Neuronal stem cell (in vitro differentiated cells): ENCODE measurements around the gene MAP3K4.

ENCODE experiments used
- DNase-seq: peaks from one replicate; pipeline ENCODE4 v3.0.0-alpha.2; 2013; ENCODE audit warnings: low spot score
- H2AFZ ChIP-seq: one replicate; pipeline ENCODE4 v1.6.1; 2013; ENCODE audit warnings: mild to moderate bottlenecking, low read length, inconsistent platforms
- H2AK5ac ChIP-seq: 2 replicates; pipeline ENCODE4 v1.6.1; 2013; ENCODE audit warnings: low read depth, mild to moderate bottlenecking, inconsistent platforms, low read length, moderate library complexity, mixed read lengths
- H2BK120ac ChIP-seq: 2 replicates; pipeline ENCODE4 v1.6.1; 2013; ENCODE audit warnings: low read depth, mild to moderate bottlenecking, inconsistent platforms, low read length, moderate library complexity, mixed read lengths
- H2BK12ac ChIP-seq: one replicate; pipeline ENCODE4 v1.6.1; 2013; ENCODE audit warnings: low read length, inconsistent platforms
- H2BK15ac ChIP-seq: 2 replicates; pipeline ENCODE4 v1.6.1; 2013; ENCODE audit warnings: mild to moderate bottlenecking, low read length, inconsistent platforms, mixed read lengths
- H2BK5ac ChIP-seq: one replicate; pipeline ENCODE4 v1.6.1; 2013; ENCODE audit warnings: inconsistent platforms, mild to moderate bottlenecking, low read length, moderate library complexity
- H3K14ac ChIP-seq: one replicate; pipeline ENCODE4 v1.6.1; 2013; ENCODE audit warnings: low read length, inconsistent platforms
- H3K18ac ChIP-seq: 2 replicates; pipeline ENCODE4 v1.6.1; 2013; ENCODE audit warnings: low read length, inconsistent platforms
- H3K23ac ChIP-seq: 2 replicates; pipeline ENCODE4 v1.6.1; 2013; ENCODE audit warnings: low read depth, mild to moderate bottlenecking, mixed read lengths, low read length, inconsistent platforms; ENCODE audit not compliant: poor library complexity
- H3K27ac ChIP-seq: replicated peaks from 3 replicates; pipeline ENCODE4 v1.5.1; 2013; ENCODE audit warnings: low read length, inconsistent platforms
- H3K27me3 ChIP-seq, 3 experiments: 2 replicates each; pipeline ENCODE4 v1.6.1; 2013; ENCODE audit warnings: low read length in 3 of 3, mild to moderate bottlenecking in 2 of 3, inconsistent platforms in 1 of 3, low read depth in 1 of 3, mixed read lengths in 1 of 3, moderate library complexity in 1 of 3; ENCODE audit not compliant: control insufficient read depth in 3 of 3, insufficient read depth in 3 of 3
- H3K36me3 ChIP-seq, 2 donors: replicated peaks in 1 of 2; 2 replicates each; pipeline ENCODE4 v1.6.1; 2013; ENCODE audit warnings: low read length in 2 of 2; ENCODE audit not compliant: control insufficient read depth in 2 of 2, insufficient read depth in 2 of 2
- H3K4ac ChIP-seq: 2 replicates; pipeline ENCODE4 v1.6.1; 2013; ENCODE audit warnings: inconsistent platforms, mild to moderate bottlenecking, low read length, moderate library complexity
- H3K4me1 ChIP-seq, 2 donors: 1 replicate in 1 of 2; 2 replicates in 1 of 2; pipeline ENCODE4 v1.6.1; 2013; ENCODE audit warnings: low read length in 2 of 2, low read depth in 1 of 2; ENCODE audit not compliant: control insufficient read depth in 2 of 2, insufficient read depth in 1 of 2
- H3K4me2 ChIP-seq: one replicate; pipeline ENCODE4 v1.6.1; 2013; ENCODE audit warnings: mild to moderate bottlenecking, low read length, inconsistent platforms; ENCODE audit not compliant: insufficient read depth, poor library complexity, severe bottlenecking
- H3K4me3 ChIP-seq, 2 donors: 2 replicates each; pipeline ENCODE4 v1.5.1; 2013; ENCODE audit warnings: low read length in 2 of 2, mild to moderate bottlenecking in 2 of 2, inconsistent platforms in 1 of 2, moderate library complexity in 1 of 2
- H3K79me1 ChIP-seq: one replicate; pipeline ENCODE4 v1.6.1; 2013; ENCODE audit warnings: low read depth, mild to moderate bottlenecking, inconsistent platforms, low read length, moderate library complexity
- H3K9ac ChIP-seq: one replicate; pipeline ENCODE4 v1.6.1; 2013; ENCODE audit warnings: mild to moderate bottlenecking, low read depth, low read length, inconsistent platforms; ENCODE audit not compliant: poor library complexity
- H3K9me3 ChIP-seq, 2 donors: replicated peaks in 1 of 2; 2 replicates each; pipeline versions ENCODE3 to v1.6.1; 2013; ENCODE audit warnings: low read length in 2 of 2, mild to moderate bottlenecking in 2 of 2, inconsistent platforms in 1 of 2, low read depth in 1 of 2, mixed read lengths in 1 of 2, moderate library complexity in 1 of 2; ENCODE audit not compliant: control insufficient read depth in 2 of 2, insufficient read depth in 1 of 2
- H4K8ac ChIP-seq: one replicate; pipeline ENCODE4 v1.6.1; 2013; ENCODE audit warnings: low read depth, mild to moderate bottlenecking, inconsistent platforms, low read length, moderate library complexity
- H4K91ac ChIP-seq: one replicate; pipeline ENCODE4 v1.6.1; 2013; ENCODE audit warnings: low read length, low read depth, mild to moderate bottlenecking, inconsistent platforms; ENCODE audit not compliant: poor library complexity
- WGBS, 2 donors: extraction: QIAGEN DNeasy Blood & Tissue Kit; methylation state at CpG; one replicate each; pipeline ENCODE4 v1.1.7; 2013; ENCODE audit warnings: missing lambda C conversion rate in 2 of 2, mixed read lengths in 1 of 2; ENCODE audit not compliant: insufficient read length in 2 of 2, insufficient replicate concordance in 1 of 2; ENCODE audit errors: extremely low coverage in 2 of 2; 5-methylcytosine and 5-hydroxymethylcytosine counted together

The MAP3K4 gene

GRCh38 chr6:161091972-161092701 is 100.6 kb downstream of the MAP3K4 start:
- no peak for DNase-seq
- no peak overlapping the region for H4K91ac ChIP-seq
- H2BK120ac ChIP-seq: no peak overlapping the region
- H3K4ac ChIP-seq: no peak overlapping the region
- H2AK5ac ChIP-seq: no peak overlapping the region
- H3K79me1 ChIP-seq: no peaks in the 10 kb centered on the region
- H3K4me3 ChIP-seq: no peak overlapping the region
- H3K23ac ChIP-seq: no peak overlapping the region
- no peak overlapping the region for H3K14ac ChIP-seq
- H2BK5ac ChIP-seq: no peak overlapping the region
- H3K4me2 ChIP-seq: no peak overlapping the region
- no CpG with 5 or more reads among the region's 6 CpGs for WGBS, 2 donors
- no peak overlapping the region for H4K8ac ChIP-seq
- H3K27me3 ChIP-seq: no peaks in the 10 kb centered on the region
- H2BK15ac ChIP-seq: no peak overlapping the region
- no peak overlapping the region for H3K27ac ChIP-seq
- H3K18ac ChIP-seq: no peak overlapping the region
- H3K4me1 ChIP-seq: no peaks in the 10 kb centered on the region
- no peak overlapping the region for H2AFZ ChIP-seq
- H2BK12ac ChIP-seq: no peak overlapping the region
- no peaks in the 10 kb centered on the region for H3K9me3 ChIP-seq
- peaks cover 24 to 100% of the 10 kb centered on the region in 2 donors for H3K36me3 ChIP-seq
- no peak overlapping the region for H3K9ac ChIP-seq

GRCh38 chr6:161094955-161095354 is 103.4 kb downstream of the MAP3K4 start:
- Histone ChIP-seq H3K14ac (no peak overlapping the region), H2BK5ac (no peak overlapping the region), H3K27ac (no peak overlapping the region), H2BK12ac (no peak overlapping the region), H2BK15ac (no peak overlapping the region), H3K27me3 (no peaks in the 10 kb centered on the region), H3K4me1 (no peaks in the 10 kb centered on the region), H3K4me2 (no peak overlapping the region), H3K9me3 (no peaks in the 10 kb centered on the region), H4K8ac (no peak overlapping the region), H4K91ac (no peak overlapping the region), H3K79me1 (no peaks in the 10 kb centered on the region), H3K23ac (no peak overlapping the region), H2AK5ac (no peak overlapping the region), H3K4me3 (no peak overlapping the region), H3K4ac (no peak overlapping the region), H3K9ac (no peak overlapping the region), H3K18ac (no peak overlapping the region), H3K36me3 (peaks cover 16 to 99% of the 10 kb centered on the region in 2 donors), H2AFZ (no peak overlapping the region), H2BK120ac (no peak overlapping the region)
- no CpG with 5 or more reads among the region's 5 CpGs for WGBS, 2 donors
- DNase-seq: no peak

DNA sequence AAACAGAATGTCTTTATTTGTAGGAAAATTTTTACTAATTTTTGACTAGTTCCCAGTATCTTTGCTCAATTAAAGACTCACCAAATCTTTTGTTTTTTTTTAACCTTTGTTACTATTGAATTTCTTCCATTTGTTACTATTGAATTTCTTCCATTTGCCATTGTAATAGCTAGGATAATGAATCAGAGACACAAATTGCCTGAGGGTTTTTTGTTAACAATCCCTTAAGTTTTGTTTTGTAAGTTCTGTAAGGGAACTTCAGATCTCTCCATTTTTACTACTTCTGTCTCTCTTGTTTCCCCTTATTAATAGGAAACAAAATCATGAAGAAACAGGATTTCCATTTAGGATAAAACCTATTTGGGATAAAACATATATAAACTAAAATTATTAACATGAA is 104.3 kb downstream of the MAP3K4 start:
- no peak for DNase-seq
- Histone ChIP-seq H3K4ac (no peak overlapping the region), H3K36me3 (peaks cover 17 to 98% of the 10 kb centered on the region in 2 donors)

GRCh38 chr6:161100072-161100471 is 108.5 kb downstream of the MAP3K4 start:
- no peaks in the 10 kb centered on the region for H3K9me3 ChIP-seq
- H3K14ac ChIP-seq: no peak overlapping the region
- no peak overlapping the region for H2AFZ ChIP-seq
- H4K8ac ChIP-seq: no peak overlapping the region
- no peak overlapping the region for H2BK12ac ChIP-seq
- peaks cover 22 to 98% of the 10 kb centered on the region in 2 donors for H3K36me3 ChIP-seq
- H3K4me2 ChIP-seq: no peak overlapping the region
- H3K27ac ChIP-seq: no peak overlapping the region
- H3K23ac ChIP-seq: no peak overlapping the region
- H3K18ac ChIP-seq: no peak overlapping the region
- no peak overlapping the region for H3K9ac ChIP-seq
- H4K91ac ChIP-seq: no peak overlapping the region
- no peak overlapping the region for H3K4ac ChIP-seq
- no peaks in the 10 kb centered on the region for H3K79me1 ChIP-seq
- H2BK15ac ChIP-seq: no peak overlapping the region
- no peak overlapping the region for H2BK5ac ChIP-seq
- H3K4me1 ChIP-seq: no peaks in the 10 kb centered on the region
- H3K27me3 ChIP-seq: no peaks in the 10 kb centered on the region
- no peak overlapping the region for H2AK5ac ChIP-seq
- no CpG with 5 or more reads among the region's 8 CpGs for WGBS, 2 donors
- no peak overlapping the region for H2BK120ac ChIP-seq
- H3K4me3 ChIP-seq: no peak overlapping the region
- DNase-seq: no peak

More for the DNA sequence above, 104.3 kb downstream of the MAP3K4 start:
- no peak overlapping the region for H2BK12ac ChIP-seq
- H3K14ac ChIP-seq: no peak overlapping the region
- H3K9me3 ChIP-seq: no peaks in the 10 kb centered on the region
- H3K23ac ChIP-seq: no peak overlapping the region
- no peak overlapping the region for H2AFZ ChIP-seq
- H2BK120ac ChIP-seq: no peak overlapping the region
- H3K4me2 ChIP-seq: no peak overlapping the region
- no peaks in the 10 kb centered on the region for H3K79me1 ChIP-seq
- no peak overlapping the region for H3K18ac ChIP-seq
- H3K9ac ChIP-seq: no peak overlapping the region
- H2BK15ac ChIP-seq: no peak overlapping the region
- H3K27me3 ChIP-seq: no peaks in the 10 kb centered on the region
- no peak overlapping the region for H4K91ac ChIP-seq
- no peak overlapping the region for H3K4me3 ChIP-seq
- no peak overlapping the region for H3K27ac ChIP-seq
- H2AK5ac ChIP-seq: no peak overlapping the region
- no peak overlapping the region for H4K8ac ChIP-seq
- H3K4me1 ChIP-seq: no peaks in the 10 kb centered on the region
- H2BK5ac ChIP-seq: no peak overlapping the region
